ENCODE measurements around the gene CARD6.
"Not testable (repeated sequence)": the region's sequence is repeated elsewhere in the genome, so short reads cannot be mapped to it uniquely, and the experiment has no call there.

Gene CARD6

DNA sequence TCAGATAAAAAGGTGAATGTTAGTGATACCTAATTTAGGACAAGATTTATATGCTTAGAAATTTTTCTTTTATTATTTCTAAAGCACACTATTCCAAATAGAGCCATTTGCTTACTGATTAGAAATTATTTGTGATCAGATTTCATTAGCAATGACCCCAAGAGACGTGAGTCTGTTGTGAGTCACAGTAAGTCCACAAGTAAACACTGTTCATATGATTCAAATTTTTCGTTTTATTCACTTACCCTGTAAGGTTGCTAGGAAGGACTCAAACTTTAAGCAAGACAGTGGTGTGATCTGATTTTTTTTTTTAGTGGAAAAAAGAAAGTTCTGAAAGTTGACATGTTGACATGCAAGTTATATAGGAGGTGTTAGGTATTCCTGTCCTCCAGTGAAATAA lies 1.2 kb downstream of the CARD6 start:
- DNase-seq (ENCODE audit: extremely low read depth, low read depth), result no peak
- TF ChIP-seq, protein P1, sequence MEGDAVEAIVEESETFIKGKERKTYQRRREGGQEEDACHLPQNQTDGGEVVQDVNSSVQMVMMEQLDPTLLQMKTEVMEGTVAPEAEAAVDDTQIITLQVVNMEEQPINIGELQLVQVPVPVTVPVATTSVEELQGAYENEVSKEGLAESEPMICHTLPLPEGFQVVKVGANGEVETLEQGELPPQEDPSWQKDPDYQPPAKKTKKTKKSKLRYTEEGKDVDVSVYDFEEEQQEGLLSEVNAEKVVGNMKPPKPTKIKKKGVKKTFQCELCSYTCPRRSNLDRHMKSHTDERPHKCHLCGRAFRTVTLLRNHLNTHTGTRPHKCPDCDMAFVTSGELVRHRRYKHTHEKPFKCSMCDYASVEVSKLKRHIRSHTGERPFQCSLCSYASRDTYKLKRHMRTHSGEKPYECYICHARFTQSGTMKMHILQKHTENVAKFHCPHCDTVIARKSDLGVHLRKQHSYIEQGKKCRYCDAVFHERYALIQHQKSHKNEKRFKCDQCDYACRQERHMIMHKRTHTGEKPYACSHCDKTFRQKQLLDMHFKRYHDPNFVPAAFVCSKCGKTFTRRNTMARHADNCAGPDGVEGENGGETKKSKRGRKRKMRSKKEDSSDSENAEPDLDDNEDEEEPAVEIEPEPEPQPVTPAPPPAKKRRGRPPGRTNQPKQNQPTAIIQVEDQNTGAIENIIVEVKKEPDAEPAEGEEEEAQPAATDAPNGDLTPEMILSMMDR (IDR thresholded peaks at IDR 0.05; ENCODE audit: low read depth, low read length), result no peak

- TF ChIP-seq, protein P1 (IDR thresholded peaks at IDR 0.05; ENCODE audit: low read depth, low read length), result no peak
- DNase-seq (ENCODE audit: extremely low read depth, low read depth), result no peak
Observed at GRCh38 chr5:40844565-40844964, 3.4 kb downstream of the CARD6 start.

DNA sequence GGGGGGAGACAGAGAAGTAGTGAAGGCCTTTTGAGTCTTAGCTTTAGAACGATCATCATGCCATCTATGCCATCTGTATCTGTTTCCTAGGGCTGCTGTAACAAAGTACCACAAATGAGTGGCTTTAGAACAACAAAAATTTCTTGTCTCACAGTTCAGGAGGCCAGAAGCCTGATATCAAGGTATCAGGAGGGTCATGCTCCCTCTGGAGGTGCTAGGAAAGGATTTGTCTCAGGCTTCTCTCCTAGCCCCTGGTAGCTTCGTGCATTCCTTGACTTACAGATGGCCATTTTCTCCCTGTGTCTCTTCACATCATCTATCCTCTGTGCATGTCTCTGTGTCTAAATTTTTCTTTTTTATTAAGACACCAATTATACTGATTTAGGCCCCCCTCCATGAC lies 5.2 kb downstream of the CARD6 start:
- TF ChIP-seq, protein P1 (IDR thresholded peaks at IDR 0.05; ENCODE audit: low read depth, low read length), result no peak
- DNase-seq (ENCODE audit: extremely low read depth, low read depth), result no peak

GRCh38 chr5:40847525-40847924 lies 6.4 kb downstream of the CARD6 start:
- DNase-seq (ENCODE audit: extremely low read depth, low read depth), result no peak
- TF ChIP-seq, protein P1 (IDR thresholded peaks at IDR 0.05; ENCODE audit: low read depth, low read length), result no peak

- TF ChIP-seq, protein P1 (IDR thresholded peaks at IDR 0.05; ENCODE audit: low read depth, low read length), result no peak
- DNase-seq (ENCODE audit: extremely low read depth, low read depth), result no peak
Observed at GRCh38 chr5:40853632-40854192, 12.5 kb downstream of the CARD6 start.

DNA sequence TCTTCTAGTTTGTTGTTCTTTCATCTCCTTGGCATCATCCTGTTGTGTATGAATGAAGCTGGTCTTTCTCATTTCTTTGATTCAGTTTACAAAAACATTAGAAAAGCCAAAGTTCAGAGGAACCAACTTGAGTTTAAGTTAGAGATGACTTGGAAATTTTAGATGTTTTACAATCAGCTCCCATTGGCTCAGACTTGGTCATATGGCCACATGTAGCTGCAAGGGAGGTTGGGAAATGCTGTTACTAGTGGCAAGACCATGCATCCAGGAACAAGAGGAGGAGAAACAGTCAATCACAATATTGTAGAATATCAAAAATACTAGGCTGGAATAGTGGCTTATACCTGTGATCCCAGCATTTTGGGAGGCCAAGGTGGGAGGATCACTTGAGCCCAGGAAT lies 19.5 kb downstream of the CARD6 start:
- DNase-seq (ENCODE audit: extremely low read depth, low read depth), result no peak
- TF ChIP-seq, protein P1 (IDR thresholded peaks at IDR 0.05; ENCODE audit: low read depth, low read length), result no peak

DNA sequence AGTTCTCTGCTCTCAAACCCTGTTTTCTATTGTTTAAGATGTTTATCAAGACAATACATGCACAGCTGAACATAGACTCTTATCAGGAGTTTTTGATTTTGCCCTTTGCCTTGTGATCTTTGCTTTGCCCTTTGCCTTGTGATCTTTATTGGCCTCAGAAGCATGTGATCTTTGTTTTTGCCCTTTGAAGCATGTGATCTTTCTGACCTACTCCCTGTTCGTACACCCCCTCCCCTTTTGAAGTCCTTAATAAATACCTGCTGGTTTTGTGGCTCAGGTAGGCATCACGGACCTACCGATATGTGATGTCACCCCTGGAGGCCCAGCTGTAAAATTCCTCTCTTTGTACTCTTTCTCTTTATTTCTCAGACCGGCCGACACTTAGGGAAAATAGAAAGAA lies 23.8 kb downstream of the CARD6 start:
- DNase-seq (ENCODE audit: extremely low read depth, low read depth), result not testable (repeated sequence)

- DNase-seq (ENCODE audit: extremely low read depth, low read depth), result no peak
- TF ChIP-seq, protein P1 (IDR thresholded peaks at IDR 0.05; ENCODE audit: low read depth, low read length), result no peak
Observed at GRCh38 chr5:40866844-40867243, 25.7 kb downstream of the CARD6 start.

Data from AG09319 (cell line).